Measurements from ENCODE around the gene EBP. TPM values are rescaled to one million over a fixed set of nuclear protein-coding genes. Genes with fewer than 3 reads are reported as not detected.
"Not testable (repeated sequence)": the region's sequence is repeated elsewhere in the genome, so short reads cannot be mapped to it uniquely, and the experiment has no call there.

The EBP gene
- total RNA-seq, 1 donor from 2014 or later, result 47.2 TPM

GRCh38 chrX:48516285-48516684 lies 5.3 kb upstream of the EBP start:
- ATAC-seq (ENCODE audit: poor library complexity) (peak; percentile 40), DNase-seq (no peak)
- intact Hi-C loops (cut with DNase I), result no loop called here

DNA sequence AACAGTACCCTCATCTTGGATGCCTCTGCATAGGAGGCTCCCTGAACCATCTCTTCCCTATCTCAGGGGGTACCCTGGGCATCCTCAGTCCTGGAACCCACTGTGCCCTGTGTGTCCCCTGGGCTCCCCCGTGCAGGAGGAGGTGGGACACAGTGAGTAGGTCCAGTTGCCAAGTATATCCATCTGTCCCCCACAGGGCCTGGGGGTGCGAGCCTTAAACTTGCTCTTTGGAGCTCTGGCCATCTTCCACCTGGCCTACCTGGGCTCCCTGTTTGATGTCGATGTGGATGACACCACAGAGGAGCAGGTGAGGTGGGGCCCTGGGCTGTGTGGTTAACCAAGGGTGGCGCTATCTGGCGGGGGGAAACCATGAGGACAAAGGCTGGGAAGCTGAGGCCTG lies 4.6 kb upstream of the EBP start:
- DNase-seq (no peak), ATAC-seq (ENCODE audit: poor library complexity) (no peak)
- intact Hi-C loops (cut with DNase I), result no loop called here

DNA sequence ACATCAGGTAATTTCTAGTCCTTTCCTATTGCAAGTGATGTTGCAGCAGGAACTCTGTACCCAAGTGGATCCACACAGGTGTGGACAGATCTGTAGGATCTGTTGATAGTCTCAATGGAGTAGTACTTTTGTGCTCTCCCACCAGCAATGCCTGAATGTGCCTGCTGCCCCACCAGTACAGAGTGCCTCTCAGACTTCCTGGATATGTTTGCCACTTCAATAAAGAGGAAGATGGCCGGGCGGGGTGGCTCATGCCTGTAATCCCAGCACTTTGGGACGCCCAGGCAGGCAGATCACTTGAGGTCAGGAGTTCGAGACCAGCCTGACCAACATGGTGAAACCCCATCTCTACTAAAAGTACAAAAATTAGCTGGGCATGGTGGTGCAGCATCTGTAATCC lies 2.1 kb upstream of the EBP start:
- intact Hi-C loops (cut with DNase I); ATAC-seq (ENCODE audit: poor library complexity); DNase-seq: not testable (repeated sequence)

DNA sequence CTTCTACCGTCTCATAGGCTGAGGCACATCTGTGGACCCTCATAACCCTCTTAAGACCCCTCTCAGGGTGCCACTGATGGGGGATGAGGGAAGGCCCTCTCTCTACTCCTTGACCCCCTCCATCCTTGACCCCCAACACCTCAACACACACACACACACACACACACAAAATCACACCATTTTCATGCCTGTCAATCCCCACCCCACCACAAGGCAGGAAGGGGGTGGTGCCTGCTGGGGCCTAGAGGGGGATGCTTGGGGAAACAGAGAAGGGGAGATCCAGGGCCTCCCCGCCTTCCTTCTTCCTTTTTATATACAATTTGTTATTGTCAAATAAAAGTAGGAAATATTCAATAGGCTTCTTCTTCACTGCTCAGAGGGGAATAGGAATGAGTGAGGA lies 1.2 kb upstream of the EBP start:
- intact Hi-C loops (cut with DNase I), result no loop called here
- no peak for ATAC-seq (ENCODE audit: poor library complexity)
- no peak for DNase-seq

- DNase-seq (no peak), ATAC-seq (ENCODE audit: poor library complexity) (no peak)
- intact Hi-C loops (cut with DNase I), result no loop called here
Observed at GRCh38 chrX:48520976-48521352, 644 bp upstream of the EBP start.

- intact Hi-C loops (cut with DNase I), result no loop called here
- ATAC-seq (ENCODE audit: poor library complexity), result no peak
- DNase-seq, result no peak
Observed at GRCh38 chrX:48522291-48522690, 683 bp downstream of the EBP start.

DNA sequence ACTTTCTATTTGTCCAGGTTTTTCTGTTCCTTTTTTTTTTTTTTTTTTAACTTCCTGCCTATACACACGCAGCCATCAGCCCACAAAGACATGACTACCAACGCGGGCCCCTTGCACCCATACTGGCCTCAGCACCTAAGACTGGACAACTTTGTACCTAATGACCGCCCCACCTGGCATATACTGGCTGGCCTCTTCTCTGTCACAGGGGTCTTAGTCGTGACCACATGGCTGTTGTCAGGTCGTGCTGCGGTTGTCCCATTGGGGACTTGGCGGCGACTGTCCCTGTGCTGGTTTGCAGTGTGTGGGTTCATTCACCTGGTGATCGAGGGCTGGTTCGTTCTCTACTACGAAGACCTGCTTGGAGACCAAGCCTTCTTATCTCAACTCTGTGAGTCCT lies 2.1 kb downstream of the EBP start:
- DNase-seq (no peak), ATAC-seq (ENCODE audit: poor library complexity) (no peak)
- intact Hi-C loops (cut with DNase I), result no loop called here

- DNase-seq; ATAC-seq (ENCODE audit: poor library complexity); intact Hi-C loops (cut with DNase I): not testable (repeated sequence)
Observed at GRCh38 chrX:48525853-48526252, 4.2 kb downstream of the EBP start.

- intact Hi-C loops (cut with DNase I), result no loop called here
- no peak for DNase-seq
- ATAC-seq (ENCODE audit: poor library complexity), result no peak
Observed at GRCh38 chrX:48530736-48531135, 9.1 kb downstream of the EBP start.

GRCh38 chrX:48531358-48531959 lies 9.9 kb downstream of the EBP start:
- ATAC-seq (ENCODE audit: poor library complexity) (peak; percentile 71), DNase-seq (no peak)
- intact Hi-C loops (cut with DNase I), result no loop called here

GRCh38 chrX:48532161-48532560 lies 10.6 kb downstream of the EBP start:
- intact Hi-C loops (cut with DNase I), result no loop called here
- no peak for DNase-seq
- ATAC-seq (ENCODE audit: poor library complexity), result no peak

- no peak for ATAC-seq (ENCODE audit: poor library complexity)
- DNase-seq, result no peak
- intact Hi-C loops (cut with DNase I), result no loop called here
Observed at GRCh38 chrX:48533165-48533564, 11.6 kb downstream of the EBP start.

GRCh38 chrX:48538641-48539344 lies 17.2 kb downstream of the EBP start:
- intact Hi-C loops (cut with DNase I), result no loop called here
- DNase-seq, result no peak
- no peak for ATAC-seq (ENCODE audit: poor library complexity)

- peak; percentile 95 for ATAC-seq (ENCODE audit: poor library complexity)
- intact Hi-C loops (cut with DNase I), result no loop called here
- DNase-seq, result peak; percentile 98
Observed at GRCh38 chrX:48539345-48540027, 17.9 kb downstream of the EBP start, which contains the start of gene TBC1D25. TBC1D25 (plus strand) TSS chrX:48539714; CDS start chrX:48539798, 84 bp downstream.

DNA sequence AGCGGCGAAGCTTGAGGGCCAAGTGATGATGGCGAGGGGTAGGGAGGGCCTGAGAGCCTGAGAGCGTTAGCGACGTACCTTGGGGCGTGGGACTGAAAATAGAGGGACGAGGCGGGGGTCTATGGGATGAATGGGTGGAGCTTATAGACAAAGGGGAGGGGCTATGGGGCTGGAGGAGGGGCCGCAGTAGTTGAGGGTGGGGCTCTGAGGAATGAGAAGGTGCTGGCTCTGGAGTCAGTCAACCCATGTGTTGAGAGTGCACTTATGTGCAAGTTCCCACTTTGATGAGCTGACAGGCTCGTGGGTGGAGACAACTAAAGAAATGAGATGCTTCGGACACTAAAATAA lies 18.4 kb downstream of the EBP start:
- ATAC-seq (ENCODE audit: poor library complexity) (peak; percentile 75), DNase-seq (no peak)
- intact Hi-C loops (cut with DNase I), result no loop called here

GRCh38 chrX:48540480-48540879 lies 18.9 kb downstream of the EBP start:
- intact Hi-C loops (cut with DNase I), result no loop called here
- ATAC-seq (ENCODE audit: poor library complexity) (no peak), DNase-seq (no peak)

DNA sequence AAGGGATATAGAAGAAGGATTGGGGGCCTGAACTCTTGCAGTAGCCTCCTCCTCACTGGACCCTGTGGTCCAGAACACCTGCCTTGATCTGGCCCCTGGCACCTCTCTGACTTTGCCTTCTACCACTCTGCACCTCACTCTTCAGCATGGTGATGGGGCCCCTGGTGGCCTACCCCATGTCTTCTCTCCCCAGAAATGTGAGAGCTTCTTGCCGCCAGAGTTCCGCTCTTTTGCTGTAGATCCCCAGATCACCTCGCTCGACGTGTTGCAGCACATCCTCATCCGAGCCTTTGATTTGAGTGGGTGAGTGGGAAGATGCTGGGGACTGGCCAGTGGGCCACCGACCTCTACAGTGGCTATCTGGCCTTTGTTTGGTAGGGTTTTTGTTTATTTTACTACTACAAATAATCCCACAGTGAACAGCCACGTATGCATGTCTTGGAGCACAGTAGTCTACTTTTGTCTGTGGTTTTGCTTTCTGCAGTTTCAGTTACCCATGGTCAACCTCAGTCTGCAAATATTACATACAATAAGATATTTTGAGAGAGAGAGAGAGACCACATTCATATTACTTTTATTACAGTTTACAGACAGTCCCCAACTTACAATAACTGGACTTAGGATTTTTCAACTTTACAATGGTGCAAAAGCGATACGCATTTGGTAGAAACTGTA lies 19.7 kb downstream of the EBP start:
- ATAC-seq (ENCODE audit: poor library complexity) (no peak), DNase-seq (no peak)
- intact Hi-C loops (cut with DNase I), result no loop called here

GRCh38 chrX:48548871-48549270 lies 27.3 kb downstream of the EBP start:
- DNase-seq, result no peak
- intact Hi-C loops (cut with DNase I), result no loop called here
- no peak for ATAC-seq (ENCODE audit: poor library complexity)

GRCh38 chrX:48555731-48556325 lies 34.2 kb downstream of the EBP start:
- DNase-seq; ATAC-seq (ENCODE audit: poor library complexity); intact Hi-C loops (cut with DNase I): not testable (repeated sequence)
